ENCODE measurements around the gene ERFE.

The ERFE gene

DNA sequence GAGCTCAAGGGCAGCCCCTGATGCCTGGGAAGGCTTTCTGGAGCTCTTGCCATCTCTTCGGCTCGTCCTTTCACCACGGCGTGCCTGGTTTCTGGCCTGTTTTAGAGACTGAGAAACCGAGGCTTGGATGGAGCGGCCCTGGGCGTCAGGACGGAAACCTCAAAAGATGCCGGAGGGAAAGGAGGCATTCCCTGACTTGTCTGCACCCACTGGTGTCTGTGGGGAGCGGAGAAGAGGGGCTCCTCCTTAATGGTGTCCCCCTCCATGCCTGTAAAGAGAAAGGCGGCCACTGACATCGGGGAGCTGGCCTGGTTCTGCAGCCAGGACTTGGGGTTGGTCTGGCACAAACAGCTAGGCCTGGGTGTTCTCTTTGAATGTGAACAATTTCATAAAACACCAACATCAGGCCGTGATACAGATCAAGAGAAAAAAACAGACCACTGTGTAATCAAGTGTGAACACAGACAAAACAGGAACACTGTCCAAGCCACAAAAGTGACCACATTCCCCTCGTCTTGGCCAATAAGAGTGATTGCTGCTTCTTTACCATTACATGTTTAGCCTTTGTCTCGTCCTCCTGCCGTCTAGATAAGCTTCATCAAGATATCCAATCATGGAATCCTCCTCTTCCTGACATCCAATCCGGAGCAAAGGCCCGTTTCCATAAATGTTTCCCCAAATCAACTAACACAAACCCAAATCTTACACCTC is 45.4 kb downstream of the ERFE start:
- TF ChIP-seq RAD21 (IDR thresholded peaks at IDR 0.05; ENCODE audit: low read depth): no peak
- TF ChIP-seq NFIC (IDR thresholded peaks at IDR 0.05): no peak
- no peak for TF ChIP-seq EP300 (IDR thresholded peaks at IDR 0.05; ENCODE audit: borderline replicate concordance)
- no peak for TF ChIP-seq TAF1 (IDR thresholded peaks at IDR 0.05; ENCODE audit: low read depth)
- TF ChIP-seq EGR1 (IDR thresholded peaks at IDR 0.05): no peak
- no peak for TF ChIP-seq ZBTB7A (IDR thresholded peaks at IDR 0.05; ENCODE audit: low read depth)
- TF ChIP-seq FOXM1 (IDR thresholded peaks at IDR 0.05; ENCODE audit: borderline replicate concordance, low read depth): no peak
- TF ChIP-seq CREB1 (IDR thresholded peaks at IDR 0.05; ENCODE audit: low read depth): no peak
- TF ChIP-seq USF1 (IDR thresholded peaks at IDR 0.05): no peak
- TF ChIP-seq CEBPB (IDR thresholded peaks at IDR 0.05): no peak

DNA sequence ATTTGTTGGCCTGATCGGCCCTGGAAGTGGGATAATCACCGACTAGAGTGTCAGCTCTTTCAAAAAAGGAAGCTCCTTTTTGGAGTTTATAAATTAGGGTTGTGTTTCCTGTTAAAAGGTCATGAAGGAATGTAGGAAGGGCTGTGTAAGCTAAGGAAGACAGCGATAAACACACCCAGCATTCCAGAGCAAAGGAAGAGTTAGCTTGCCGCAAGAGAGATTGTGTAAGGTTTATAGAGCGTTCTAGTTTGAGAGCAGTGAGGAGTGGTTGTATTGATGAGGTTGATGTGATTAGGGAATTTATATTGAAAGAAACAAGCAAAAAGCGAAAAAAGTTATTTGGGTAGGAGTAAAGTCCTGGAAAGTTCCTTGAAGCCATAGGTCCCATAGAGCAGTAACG is 48.2 kb downstream of the ERFE start:
- TF ChIP-seq CEBPB (IDR thresholded peaks at IDR 0.05): no peak

DNA sequence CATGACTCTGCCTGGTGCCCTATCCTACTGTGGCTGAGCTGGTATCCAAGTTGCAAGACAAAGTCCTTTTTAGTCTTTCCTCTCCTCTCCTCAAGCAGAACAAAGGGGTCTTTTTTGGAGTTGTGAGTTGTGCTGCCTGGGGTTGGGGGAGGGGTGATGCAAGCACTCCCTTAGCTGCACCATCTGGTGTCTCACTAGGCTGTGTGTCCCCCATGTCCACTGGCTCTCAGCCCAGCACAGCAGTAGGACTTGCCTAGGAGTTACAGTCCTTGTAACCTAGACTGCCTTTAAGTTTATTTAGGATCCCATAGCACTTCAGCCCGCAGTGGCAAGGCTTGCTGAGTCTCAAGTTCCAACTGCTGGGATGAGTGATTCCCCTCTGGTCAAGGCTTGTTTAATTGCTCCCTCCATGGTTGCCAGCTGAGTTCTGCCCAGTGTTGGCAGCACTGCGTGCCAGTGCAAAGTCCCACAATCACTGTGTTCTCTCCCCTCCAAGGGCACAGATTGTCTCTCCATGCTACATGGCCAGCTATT is 57.9 kb downstream of the ERFE start:
- TF ChIP-seq, protein P1, sequence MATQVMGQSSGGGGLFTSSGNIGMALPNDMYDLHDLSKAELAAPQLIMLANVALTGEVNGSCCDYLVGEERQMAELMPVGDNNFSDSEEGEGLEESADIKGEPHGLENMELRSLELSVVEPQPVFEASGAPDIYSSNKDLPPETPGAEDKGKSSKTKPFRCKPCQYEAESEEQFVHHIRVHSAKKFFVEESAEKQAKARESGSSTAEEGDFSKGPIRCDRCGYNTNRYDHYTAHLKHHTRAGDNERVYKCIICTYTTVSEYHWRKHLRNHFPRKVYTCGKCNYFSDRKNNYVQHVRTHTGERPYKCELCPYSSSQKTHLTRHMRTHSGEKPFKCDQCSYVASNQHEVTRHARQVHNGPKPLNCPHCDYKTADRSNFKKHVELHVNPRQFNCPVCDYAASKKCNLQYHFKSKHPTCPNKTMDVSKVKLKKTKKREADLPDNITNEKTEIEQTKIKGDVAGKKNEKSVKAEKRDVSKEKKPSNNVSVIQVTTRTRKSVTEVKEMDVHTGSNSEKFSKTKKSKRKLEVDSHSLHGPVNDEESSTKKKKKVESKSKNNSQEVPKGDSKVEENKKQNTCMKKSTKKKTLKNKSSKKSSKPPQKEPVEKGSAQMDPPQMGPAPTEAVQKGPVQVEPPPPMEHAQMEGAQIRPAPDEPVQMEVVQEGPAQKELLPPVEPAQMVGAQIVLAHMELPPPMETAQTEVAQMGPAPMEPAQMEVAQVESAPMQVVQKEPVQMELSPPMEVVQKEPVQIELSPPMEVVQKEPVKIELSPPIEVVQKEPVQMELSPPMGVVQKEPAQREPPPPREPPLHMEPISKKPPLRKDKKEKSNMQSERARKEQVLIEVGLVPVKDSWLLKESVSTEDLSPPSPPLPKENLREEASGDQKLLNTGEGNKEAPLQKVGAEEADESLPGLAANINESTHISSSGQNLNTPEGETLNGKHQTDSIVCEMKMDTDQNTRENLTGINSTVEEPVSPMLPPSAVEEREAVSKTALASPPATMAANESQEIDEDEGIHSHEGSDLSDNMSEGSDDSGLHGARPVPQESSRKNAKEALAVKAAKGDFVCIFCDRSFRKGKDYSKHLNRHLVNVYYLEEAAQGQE (IDR thresholded peaks at IDR 0.05; ENCODE audit: low read depth): no peak
- no peak for TF ChIP-seq TEAD4 (IDR thresholded peaks at IDR 0.05)
- TF ChIP-seq TAF1 (IDR thresholded peaks at IDR 0.05; ENCODE audit: low read depth): no peak
- no peak for TF ChIP-seq CEBPB (IDR thresholded peaks at IDR 0.05)
- TF ChIP-seq EP300 (IDR thresholded peaks at IDR 0.05; ENCODE audit: borderline replicate concordance): no peak
- TF ChIP-seq NFIC (IDR thresholded peaks at IDR 0.05): no peak
- TF ChIP-seq, protein P2, sequence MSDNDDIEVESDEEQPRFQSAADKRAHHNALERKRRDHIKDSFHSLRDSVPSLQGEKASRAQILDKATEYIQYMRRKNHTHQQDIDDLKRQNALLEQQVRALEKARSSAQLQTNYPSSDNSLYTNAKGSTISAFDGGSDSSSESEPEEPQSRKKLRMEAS (IDR thresholded peaks at IDR 0.05): no peak
- TF ChIP-seq CREB1 (IDR thresholded peaks at IDR 0.05; ENCODE audit: low read depth): no peak
- TF ChIP-seq EGR1 (IDR thresholded peaks at IDR 0.05): no peak
- no peak for TF ChIP-seq USF1 (IDR thresholded peaks at IDR 0.05)
- TF ChIP-seq FOXM1 (IDR thresholded peaks at IDR 0.05; ENCODE audit: borderline replicate concordance, low read depth): no peak
- no peak for TF ChIP-seq YY1 (IDR thresholded peaks at IDR 0.05; ENCODE audit: low read depth)
- no peak for TF ChIP-seq RAD21 (IDR thresholded peaks at IDR 0.05; ENCODE audit: low read depth)
- no peak for TF ChIP-seq TCF12 (IDR thresholded peaks at IDR 0.05; ENCODE audit: low read depth)
- no peak for TF ChIP-seq ZBTB7A (IDR thresholded peaks at IDR 0.05; ENCODE audit: low read depth)
